Neuronal stem cell (in vitro differentiated cells): ENCODE results near the gene CCSER2.
A peak's percentile ranks its signal among the peaks of the same experiment; 100 is the strongest.

Source experiments
- DNase-seq: peaks from one replicate; pipeline ENCODE4 v3.0.0-alpha.2; 2013; ENCODE audit warnings: low spot score
- H2AFZ ChIP-seq: one replicate; pipeline ENCODE4 v1.6.1; 2013; ENCODE audit warnings: mild to moderate bottlenecking, low read length, inconsistent platforms
- H2AK5ac ChIP-seq: 2 replicates; pipeline ENCODE4 v1.6.1; 2013; ENCODE audit warnings: low read depth, mild to moderate bottlenecking, inconsistent platforms, low read length, moderate library complexity, mixed read lengths
- H2BK120ac ChIP-seq: 2 replicates; pipeline ENCODE4 v1.6.1; 2013; ENCODE audit warnings: low read depth, mild to moderate bottlenecking, inconsistent platforms, low read length, moderate library complexity, mixed read lengths
- H2BK12ac ChIP-seq: one replicate; pipeline ENCODE4 v1.6.1; 2013; ENCODE audit warnings: low read length, inconsistent platforms
- H2BK15ac ChIP-seq: 2 replicates; pipeline ENCODE4 v1.6.1; 2013; ENCODE audit warnings: mild to moderate bottlenecking, low read length, inconsistent platforms, mixed read lengths
- H2BK5ac ChIP-seq: one replicate; pipeline ENCODE4 v1.6.1; 2013; ENCODE audit warnings: inconsistent platforms, mild to moderate bottlenecking, low read length, moderate library complexity
- H3K14ac ChIP-seq: one replicate; pipeline ENCODE4 v1.6.1; 2013; ENCODE audit warnings: low read length, inconsistent platforms
- H3K18ac ChIP-seq: 2 replicates; pipeline ENCODE4 v1.6.1; 2013; ENCODE audit warnings: low read length, inconsistent platforms
- H3K23ac ChIP-seq: 2 replicates; pipeline ENCODE4 v1.6.1; 2013; ENCODE audit warnings: low read depth, mild to moderate bottlenecking, mixed read lengths, low read length, inconsistent platforms; ENCODE audit not compliant: poor library complexity
- H3K27ac ChIP-seq: replicated peaks from 3 replicates; pipeline ENCODE4 v1.5.1; 2013; ENCODE audit warnings: low read length, inconsistent platforms
- H3K27me3 ChIP-seq, 3 experiments: 2 replicates each; pipeline ENCODE4 v1.6.1; 2013; ENCODE audit warnings: low read length in 3 of 3, mild to moderate bottlenecking in 2 of 3, inconsistent platforms in 1 of 3, low read depth in 1 of 3, mixed read lengths in 1 of 3, moderate library complexity in 1 of 3; ENCODE audit not compliant: control insufficient read depth in 3 of 3, insufficient read depth in 3 of 3
- H3K36me3 ChIP-seq, 2 donors: replicated peaks in 1 of 2; 2 replicates each; pipeline ENCODE4 v1.6.1; 2013; ENCODE audit warnings: low read length in 2 of 2; ENCODE audit not compliant: control insufficient read depth in 2 of 2, insufficient read depth in 2 of 2
- H3K4ac ChIP-seq: 2 replicates; pipeline ENCODE4 v1.6.1; 2013; ENCODE audit warnings: inconsistent platforms, mild to moderate bottlenecking, low read length, moderate library complexity
- H3K4me1 ChIP-seq, 2 donors: 1 replicate in 1 of 2; 2 replicates in 1 of 2; pipeline ENCODE4 v1.6.1; 2013; ENCODE audit warnings: low read length in 2 of 2, low read depth in 1 of 2; ENCODE audit not compliant: control insufficient read depth in 2 of 2, insufficient read depth in 1 of 2
- H3K4me2 ChIP-seq: one replicate; pipeline ENCODE4 v1.6.1; 2013; ENCODE audit warnings: mild to moderate bottlenecking, low read length, inconsistent platforms; ENCODE audit not compliant: insufficient read depth, poor library complexity, severe bottlenecking
- H3K4me3 ChIP-seq, 2 donors: 2 replicates each; pipeline ENCODE4 v1.5.1; 2013; ENCODE audit warnings: low read length in 2 of 2, mild to moderate bottlenecking in 2 of 2, inconsistent platforms in 1 of 2, moderate library complexity in 1 of 2
- H3K79me1 ChIP-seq: one replicate; pipeline ENCODE4 v1.6.1; 2013; ENCODE audit warnings: low read depth, mild to moderate bottlenecking, inconsistent platforms, low read length, moderate library complexity
- H3K9ac ChIP-seq: one replicate; pipeline ENCODE4 v1.6.1; 2013; ENCODE audit warnings: mild to moderate bottlenecking, low read depth, low read length, inconsistent platforms; ENCODE audit not compliant: poor library complexity
- H3K9me3 ChIP-seq, 2 donors: replicated peaks in 1 of 2; 2 replicates each; pipeline versions ENCODE3 to v1.6.1; 2013; ENCODE audit warnings: low read length in 2 of 2, mild to moderate bottlenecking in 2 of 2, inconsistent platforms in 1 of 2, low read depth in 1 of 2, mixed read lengths in 1 of 2, moderate library complexity in 1 of 2; ENCODE audit not compliant: control insufficient read depth in 2 of 2, insufficient read depth in 1 of 2
- H4K8ac ChIP-seq: one replicate; pipeline ENCODE4 v1.6.1; 2013; ENCODE audit warnings: low read depth, mild to moderate bottlenecking, inconsistent platforms, low read length, moderate library complexity
- H4K91ac ChIP-seq: one replicate; pipeline ENCODE4 v1.6.1; 2013; ENCODE audit warnings: low read length, low read depth, mild to moderate bottlenecking, inconsistent platforms; ENCODE audit not compliant: poor library complexity
- WGBS, 2 donors: extraction: QIAGEN DNeasy Blood & Tissue Kit; methylation state at CpG; one replicate each; pipeline ENCODE4 v1.1.7; 2013; ENCODE audit warnings: missing lambda C conversion rate in 2 of 2, mixed read lengths in 1 of 2; ENCODE audit not compliant: insufficient read length in 2 of 2, insufficient replicate concordance in 1 of 2; ENCODE audit errors: extremely low coverage in 2 of 2; 5-methylcytosine and 5-hydroxymethylcytosine counted together

The CCSER2 gene

GRCh38 chr10:84521013-84521412, 192.6 kb downstream of the CCSER2 start:
- Histone ChIP-seq H3K14ac (no peak overlapping the region), H3K27ac (no peak overlapping the region), H4K8ac (no peak overlapping the region), H4K91ac (no peak overlapping the region), H3K23ac (no peak overlapping the region), H3K9ac (no peak overlapping the region), H2AFZ (no peak overlapping the region), H3K4me1 (peaks cover 7 to 13% of the 10 kb centered on the region in 2 donors), H2AK5ac (no peak overlapping the region), H3K18ac (no peak overlapping the region), H3K4ac (no peak overlapping the region), H2BK12ac (no peak overlapping the region), H3K4me2 (no peak overlapping the region), H3K36me3 (peaks cover 0 to 9% of the 10 kb centered on the region in 2 donors), H2BK5ac (no peak overlapping the region), H3K79me1 (no peaks in the 10 kb centered on the region), H3K9me3 (peaks cover 0 to 8% of the 10 kb centered on the region in 2 donors), H3K4me3 (no peak overlapping the region), H3K27me3 (no peaks in the 10 kb centered on the region), H2BK120ac (no peak overlapping the region), H2BK15ac (no peak overlapping the region)
- no peak for DNase-seq
- WGBS, 2 donors: no CpG with 5 or more reads among the region's 8 CpGs

DNA sequence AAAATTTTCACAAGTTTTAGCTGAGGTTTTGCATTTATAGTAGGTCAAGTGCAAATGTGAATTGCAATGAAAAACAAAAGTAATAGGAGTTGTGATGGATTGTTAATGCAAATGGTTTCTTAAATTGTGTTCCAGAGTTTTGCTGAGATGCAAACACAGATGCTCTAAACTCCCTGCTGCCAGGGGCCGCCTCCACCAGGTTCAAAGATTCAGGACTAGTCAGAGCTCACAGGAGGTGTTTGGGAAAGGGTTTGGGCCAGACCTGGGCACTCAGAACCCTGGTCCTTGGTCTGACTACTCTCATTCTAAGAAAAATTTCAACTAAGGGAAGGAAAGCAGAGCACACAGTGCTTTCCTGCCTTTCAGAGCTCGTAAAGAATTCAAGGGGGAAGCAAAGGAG, 193.1 kb downstream of the CCSER2 start:
- no peak overlapping the region for H2AFZ ChIP-seq
- peaks cover 7 to 13% of the 10 kb centered on the region in 2 donors for H3K4me1 ChIP-seq
- no peak overlapping the region for H3K23ac ChIP-seq
- no peak overlapping the region for H2BK5ac ChIP-seq
- no peak overlapping the region for H3K27ac ChIP-seq
- H3K4me2 ChIP-seq: no peak overlapping the region
- H3K36me3 ChIP-seq: peaks cover 0 to 5% of the 10 kb centered on the region in 2 donors
- H2BK15ac ChIP-seq: no peak overlapping the region
- no peak overlapping the region for H2BK120ac ChIP-seq
- H2BK12ac ChIP-seq: no peak overlapping the region
- H4K8ac ChIP-seq: no peak overlapping the region
- no peak overlapping the region for H3K4ac ChIP-seq
- no peaks in the 10 kb centered on the region for H3K27me3 ChIP-seq
- DNase-seq: no peak
- no peak overlapping the region for H3K14ac ChIP-seq
- H4K91ac ChIP-seq: no peak overlapping the region
- no CpG with 5 or more reads among the region's 2 CpGs for whole genome bisulfite sequencing, 2 donors
- peaks cover 0 to 10% of the 10 kb centered on the region in 2 donors for H3K9me3 ChIP-seq
- H3K18ac ChIP-seq: no peak overlapping the region
- no peak overlapping the region for H3K9ac ChIP-seq
- no peak overlapping the region for H3K4me3 ChIP-seq
- H2AK5ac ChIP-seq: no peak overlapping the region
- H3K79me1 ChIP-seq: no peaks in the 10 kb centered on the region

GRCh38 chr10:84522612-84523462, 194.4 kb downstream of the CCSER2 start:
- H3K9ac ChIP-seq: no peak overlapping the region
- no peak overlapping the region for H3K27ac ChIP-seq
- no peaks in the 10 kb centered on the region for H3K79me1 ChIP-seq
- H3K36me3 ChIP-seq: peaks cover 0 to under 1% of the 10 kb centered on the region in 2 donors
- peak overlapping the region; percentile 20 for H2AFZ ChIP-seq
- no peak overlapping the region for H2BK120ac ChIP-seq
- H3K4me2 ChIP-seq: no peak overlapping the region
- peaks cover 7 to 13% of the 10 kb centered on the region in 2 donors for H3K4me1 ChIP-seq
- no peak overlapping the region for H2BK5ac ChIP-seq
- H3K14ac ChIP-seq: no peak overlapping the region
- no CpG with 5 or more reads among the region's 9 CpGs for WGBS, 2 donors
- no peak overlapping the region for H2BK15ac ChIP-seq
- no peak overlapping the region for H4K91ac ChIP-seq
- no peak for DNase-seq
- H3K9me3 ChIP-seq: peaks cover 0 to 10% of the 10 kb centered on the region in 2 donors
- H4K8ac ChIP-seq: no peak overlapping the region
- no peak overlapping the region for H2BK12ac ChIP-seq
- no peak overlapping the region for H3K23ac ChIP-seq
- no peaks in the 10 kb centered on the region for H3K27me3 ChIP-seq
- H3K4ac ChIP-seq: no peak overlapping the region
- H2AK5ac ChIP-seq: no peak overlapping the region
- no peak overlapping the region for H3K18ac ChIP-seq
- H3K4me3 ChIP-seq: no peak overlapping the region

GRCh38 chr10:84523526-84523925, 195.1 kb downstream of the CCSER2 start:
- Histone ChIP-seq H3K4me3 (no peak overlapping the region), H3K23ac (no peak overlapping the region), H3K18ac (no peak overlapping the region), H2BK15ac (no peak overlapping the region), H2AK5ac (no peak overlapping the region), H3K27me3 (no peaks in the 10 kb centered on the region), H3K27ac (no peak overlapping the region), H3K9me3 (peaks cover 0 to 10% of the 10 kb centered on the region in 2 donors), H3K36me3 (no peaks in the 10 kb centered on the region), H3K9ac (no peak overlapping the region), H3K4me2 (no peak overlapping the region), H3K4me1 (peaks cover 7 to 13% of the 10 kb centered on the region in 2 donors), H3K14ac (no peak overlapping the region), H3K79me1 (no peaks in the 10 kb centered on the region), H2BK120ac (no peak overlapping the region), H2BK5ac (no peak overlapping the region), H4K8ac (no peak overlapping the region), H2AFZ (no peak overlapping the region), H4K91ac (no peak overlapping the region), H2BK12ac (no peak overlapping the region), H3K4ac (no peak overlapping the region)
- WGBS, 2 donors: no CpG with 5 or more reads among the region's 5 CpGs
- DNase-seq: no peak
